HG03097 (cell line): ENCODE results near the gene HINT2.

Experiments
- ATAC-seq: cut with Tn5 transposase; IDR thresholded peaks from one replicate; pipeline ENCODE4 v1.9.1; 2021; ENCODE audit not compliant: unreplicated experiment, low FRiP score

Gene HINT2

GRCh38 chr9:35814841-35815543 is at the start of gene HINT2:
HINT2 (minus strand) TSS chr9:35815042; CDS start chr9:35814979, 63 bp downstream.
- peak; percentile 60 for ATAC-seq

GRCh38 chr9:35863583-35863982 is 48.7 kb upstream of the HINT2 start:
- no peak for ATAC-seq

- no peak for ATAC-seq
These were observed 47.5 kb upstream of the HINT2 start for GRCh38 chr9:35862328-35862727.

GRCh38 chr9:35861161-35861897 is 46.5 kb upstream of the HINT2 start:
- no peak for ATAC-seq

GRCh38 chr9:35859990-35860339 is 45.1 kb upstream of the HINT2 start:
- ATAC-seq = no peak

- ATAC-seq = no peak
These were observed 44.6 kb upstream of the HINT2 start for GRCh38 chr9:35859310-35859989.

GRCh38 chr9:35858458-35858857 is 43.6 kb upstream of the HINT2 start:
- ATAC-seq = no peak

GRCh38 chr9:35856882-35857281 is 42.0 kb upstream of the HINT2 start:
- no peak for ATAC-seq

GRCh38 chr9:35856206-35856605 is 41.4 kb upstream of the HINT2 start:
- no peak for ATAC-seq

- no peak for ATAC-seq
These were observed 39.4 kb upstream of the HINT2 start for GRCh38 chr9:35854091-35854762.

- ATAC-seq = no peak
These were observed 38.3 kb upstream of the HINT2 start for GRCh38 chr9:35852876-35853865.

- ATAC-seq = no peak
These were observed 37.5 kb upstream of the HINT2 start for GRCh38 chr9:35852267-35852815.

GRCh38 chr9:35847792-35848572 is 33.1 kb upstream of the HINT2 start:
- ATAC-seq = peak; percentile 79

- no peak for ATAC-seq
These were observed 31.3 kb upstream of the HINT2 start for GRCh38 chr9:35845824-35846771.

- no peak for ATAC-seq
These were observed 29.9 kb upstream of the HINT2 start for GRCh38 chr9:35844628-35845270.

- ATAC-seq = peak; percentile 40
These were observed 28.0 kb upstream of the HINT2 start for GRCh38 chr9:35842795-35843194.

- ATAC-seq = no peak
These were observed 27.3 kb upstream of the HINT2 start for GRCh38 chr9:35842020-35842745.
